GM20000 (cell line): ENCODE results near the gene FYB2.
A peak's percentile ranks its signal among the peaks of the same experiment; 100 is the strongest.
"Not testable (repeated sequence)": the region's sequence is repeated elsewhere in the genome, so short reads cannot be mapped to it uniquely, and the experiment has no call there.

ENCODE experiments used
- DNase-seq: peaks from one replicate; pipeline ENCODE4 v3.0.0; 2012; ENCODE audit warnings: low spot score
- TF ChIP-seq, protein P1 (sequence below): IDR thresholded peaks from 2 replicates; pipeline ENCODE4 v1.5.1; 2012; ENCODE audit warnings: mild to moderate bottlenecking, control low read depth; ENCODE audit errors: extremely low read depth, missing control alignments

Gene FYB2

DNA sequence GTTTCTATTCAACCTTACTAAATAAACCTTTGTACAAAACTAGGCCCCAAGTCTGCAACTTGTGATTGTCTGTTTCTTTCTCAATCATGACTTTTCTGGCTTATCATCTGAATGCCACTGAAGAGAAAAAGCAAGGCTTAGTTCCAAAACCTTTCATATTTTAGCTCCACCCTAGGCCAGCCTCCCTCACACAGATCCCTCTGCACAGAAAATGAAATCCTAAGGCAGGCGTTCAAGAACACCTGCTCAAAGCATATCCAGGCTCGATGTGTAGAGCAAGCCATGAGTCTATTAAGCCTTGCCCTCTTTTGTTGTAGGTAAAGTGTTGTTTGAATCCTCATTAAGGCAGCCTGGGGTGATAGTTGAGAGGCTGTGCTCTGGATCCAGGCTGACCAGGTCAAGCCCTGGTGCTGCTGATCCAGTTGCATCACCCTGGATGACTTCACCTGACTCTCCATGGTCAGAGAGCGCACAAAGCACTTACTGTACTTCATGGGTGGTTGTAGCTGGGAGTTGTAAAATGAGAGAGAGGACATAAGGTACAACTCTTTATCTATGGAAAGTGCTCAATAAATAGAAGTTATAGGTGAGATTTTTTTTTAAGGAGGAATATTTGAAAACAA lies 39.0 kb downstream of the FYB2 start:
- no peak for DNase-seq
- TF ChIP-seq, protein P1, sequence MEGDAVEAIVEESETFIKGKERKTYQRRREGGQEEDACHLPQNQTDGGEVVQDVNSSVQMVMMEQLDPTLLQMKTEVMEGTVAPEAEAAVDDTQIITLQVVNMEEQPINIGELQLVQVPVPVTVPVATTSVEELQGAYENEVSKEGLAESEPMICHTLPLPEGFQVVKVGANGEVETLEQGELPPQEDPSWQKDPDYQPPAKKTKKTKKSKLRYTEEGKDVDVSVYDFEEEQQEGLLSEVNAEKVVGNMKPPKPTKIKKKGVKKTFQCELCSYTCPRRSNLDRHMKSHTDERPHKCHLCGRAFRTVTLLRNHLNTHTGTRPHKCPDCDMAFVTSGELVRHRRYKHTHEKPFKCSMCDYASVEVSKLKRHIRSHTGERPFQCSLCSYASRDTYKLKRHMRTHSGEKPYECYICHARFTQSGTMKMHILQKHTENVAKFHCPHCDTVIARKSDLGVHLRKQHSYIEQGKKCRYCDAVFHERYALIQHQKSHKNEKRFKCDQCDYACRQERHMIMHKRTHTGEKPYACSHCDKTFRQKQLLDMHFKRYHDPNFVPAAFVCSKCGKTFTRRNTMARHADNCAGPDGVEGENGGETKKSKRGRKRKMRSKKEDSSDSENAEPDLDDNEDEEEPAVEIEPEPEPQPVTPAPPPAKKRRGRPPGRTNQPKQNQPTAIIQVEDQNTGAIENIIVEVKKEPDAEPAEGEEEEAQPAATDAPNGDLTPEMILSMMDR: no peak

DNA sequence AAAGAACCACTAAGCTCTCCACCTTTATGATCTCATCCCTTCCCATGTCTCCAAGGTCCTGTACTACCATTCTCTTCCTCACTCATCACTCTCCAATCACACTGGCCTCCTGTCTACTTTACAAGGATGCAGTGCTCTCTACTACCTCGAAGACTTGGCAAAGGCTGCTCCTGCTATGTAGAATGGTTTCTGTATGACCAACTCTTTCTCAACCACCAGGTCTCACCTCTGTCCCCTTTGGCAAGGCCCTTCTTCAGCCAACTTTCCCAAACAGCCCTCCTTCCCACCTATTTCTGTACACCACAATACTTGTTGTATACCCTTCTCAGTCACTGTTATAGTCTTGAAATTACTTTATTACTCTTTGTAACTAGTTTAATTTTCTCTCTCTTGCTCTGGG lies 41.2 kb downstream of the FYB2 start:
- TF ChIP-seq, protein P1: no peak
- DNase-seq: no peak

GRCh38 chr1:56774732-56775131 lies 44.5 kb downstream of the FYB2 start:
- not testable (repeated sequence) for DNase-seq

GRCh38 chr1:56774067-56774609 lies 45.1 kb downstream of the FYB2 start:
- TF ChIP-seq, protein P1: no peak
- DNase-seq: peak; percentile 12

- TF ChIP-seq, protein P1: no peak
- DNase-seq: no peak
Measured at GRCh38 chr1:56773341-56774066, 45.7 kb downstream of the FYB2 start.

DNA sequence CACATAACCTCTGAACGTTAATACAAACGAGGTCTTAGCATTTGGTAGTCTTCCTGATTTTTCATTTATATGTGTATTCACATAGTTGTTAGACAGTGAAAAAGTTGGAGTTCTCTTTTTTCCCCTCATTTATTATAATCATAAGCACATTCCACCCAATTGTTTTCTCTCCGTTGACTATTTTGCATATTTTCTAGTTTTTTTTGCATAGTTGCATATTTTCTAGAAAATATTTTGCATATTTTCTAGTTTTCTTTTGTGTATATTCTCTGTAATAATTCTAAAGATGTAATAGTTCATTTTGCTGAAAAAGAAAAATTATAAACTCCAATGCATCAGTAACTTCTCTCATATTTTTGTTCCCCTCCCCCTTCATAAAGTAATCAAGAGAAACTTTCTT lies 47.5 kb downstream of the FYB2 start:
- no peak for DNase-seq
- TF ChIP-seq, protein P1: no peak

GRCh38 chr1:56758794-56759193 lies 60.4 kb downstream of the FYB2 start:
- TF ChIP-seq, protein P1: no peak
- no peak for DNase-seq
